Measurements from ENCODE around the gene ARHGEF11. TPM values are rescaled to one million over a fixed set of nuclear protein-coding genes. Genes with fewer than 3 reads are reported as not detected.

The ARHGEF11 gene
- total and polyA plus RNA-seq, 2 of the 4 experiments (the other 2 are of a cell fraction) = 16.8 to 17.2 TPM

GRCh38 chr1:157091668-157092273 lies 46.2 kb upstream of the ARHGEF11 start:
- H3K9me3 ChIP-seq (ENCODE audit: control insufficient read depth, insufficient read depth, low read length) = no peaks in the 10 kb centered on the region
- no peaks in the 10 kb centered on the region for H3K36me3 ChIP-seq (ENCODE audit: control insufficient read depth, insufficient read depth, low read length)
- H3K27ac ChIP-seq (ENCODE audit: insufficient read depth, low read length) = no peak overlapping the region
- dilution Hi-C loops (cut with HindIII; ENCODE audit: low sequenced_read_pairs, unreplicated experiment) = no loop called here
- POLR2A ChIA-PET (ENCODE audit: unreplicated experiment) = no interaction called here
- TF ChIP-seq MAFK (IDR thresholded peaks at IDR 0.05; ENCODE audit: low read depth, low read length) (no peak), MAZ (IDR thresholded peaks at IDR 0.05; ENCODE audit: borderline replicate concordance, low read depth, low read length) (no peak), RCOR1 (IDR thresholded peaks at IDR 0.05; ENCODE audit: insufficient replicate concordance, low read length) (no peak), FOS (IDR thresholded peaks at IDR 0.05; ENCODE audit: low read depth, low read length) (no peak), NFE2L2 (IDR thresholded peaks at IDR 0.05; ENCODE audit: low read depth, low read length) (no peak), RAD21 (IDR thresholded peaks at IDR 0.05; ENCODE audit: low read length) (no peak), USF2 (IDR thresholded peaks at IDR 0.05; ENCODE audit: low read depth, low read length) (no peak), CTCF (conservative IDR thresholded peaks at IDR 0.05; ENCODE audit: low read depth, low read length) (no peak)
- DNase-seq = no peak
- no peaks in the 10 kb centered on the region for H4K20me1 ChIP-seq (ENCODE audit: insufficient read depth, low read length)
- WGBS, 2 experiments (ENCODE audit: extremely low coverage in 2 of 2, insufficient read length in 1 of 2) = no CpG with 5 or more reads among the region's 4 CpGs
- no peak overlapping the region for H2AK9ac ChIP-seq (replicated peaks; ENCODE audit: low read depth, low read length, poor library complexity)
- 0 out of 2 replicates have a peak, but pooled peaks cover 3% of the 10 kb centered on the region for H3K9me1 ChIP-seq (ENCODE audit: insufficient read depth, low read length)
- H3K4ac ChIP-seq (ENCODE audit: low read depth, low read length) = no peak overlapping the region
- H4K91ac ChIP-seq (ENCODE audit: insufficient read depth, low read depth, low read length) = no peak overlapping the region
- no TSS peak for BruUV-seq (replicated peaks)
- H3K79me1 ChIP-seq (ENCODE audit: low read depth in 1 of 2, low read length in 2 of 2) = no peaks in the 10 kb centered on the region
- H3K4me2 ChIP-seq (ENCODE audit: low read depth, low read length) = no peak overlapping the region
- no peak overlapping the region for H3K9ac ChIP-seq (ENCODE audit: low read depth, low read length)
- no peak overlapping the region for H4K8ac ChIP-seq (ENCODE audit: low read depth in 2 of 2, low read length in 2 of 2)
- no peaks in the 10 kb centered on the region; the same call in 1 of the 2 replicates for H3K4me1 ChIP-seq (ENCODE audit: control insufficient read depth, insufficient read depth, low read length)
- H3K56ac ChIP-seq (ENCODE audit: extremely low read depth, insufficient read depth, low read length) = no peak overlapping the region
- H2BK5ac ChIP-seq (ENCODE audit: low read depth, low read length, poor library complexity, severe bottlenecking) = no peak overlapping the region
- H2AK5ac ChIP-seq (ENCODE audit: low read depth, low read length) = no peak overlapping the region
- no peak overlapping the region for H3K18ac ChIP-seq (ENCODE audit: low read depth, low read length)
- no peak overlapping the region for H3K14ac ChIP-seq (replicated peaks; ENCODE audit: low read depth, low read length)
- no peak overlapping the region for H3K23ac ChIP-seq (ENCODE audit: low read depth, low read length)
- intact Hi-C loops (cut with micrococcal nuclease) = loop anchor here (2.0 to 10.0 kb wide), 3 partner anchors 46 to 397 kb away; partner anchors contain the start of gene ETV3
- no peak overlapping the region for H2BK15ac ChIP-seq (ENCODE audit: low read depth, low read length)
- H3K27me3 ChIP-seq (ENCODE audit: control insufficient read depth, insufficient read depth, low read length) = 0 out of 2 replicates have a peak, but pooled peaks cover 3% of the 10 kb centered on the region
- ATAC-seq (ENCODE audit: low read depth) = no peak
- no peak overlapping the region for H3K4me3 ChIP-seq (ENCODE audit: insufficient read depth, low read depth, low read length)
- no peak overlapping the region for H4K5ac ChIP-seq (ENCODE audit: low read depth, low read length)
- H2AFZ ChIP-seq (replicated peaks; ENCODE audit: low read length, poor library complexity) = no peak overlapping the region
- no peak overlapping the region for H2BK20ac ChIP-seq (ENCODE audit: low read depth, low read length)
- in situ Hi-C loops (cut with MboI; ENCODE audit: low sequenced_read_pairs) = loop anchor here (5.0 kb wide), 1 partner anchor 61 kb away; no protein-coding TSS in a partner anchor
- CTCF ChIA-PET = no interaction called here
- no peak overlapping the region for H2BK120ac ChIP-seq (ENCODE audit: low read depth, low read length)

Data from IMR-90 (cell line).